ENCODE measurements around the gene GGCT.

GGCT gene

DNA sequence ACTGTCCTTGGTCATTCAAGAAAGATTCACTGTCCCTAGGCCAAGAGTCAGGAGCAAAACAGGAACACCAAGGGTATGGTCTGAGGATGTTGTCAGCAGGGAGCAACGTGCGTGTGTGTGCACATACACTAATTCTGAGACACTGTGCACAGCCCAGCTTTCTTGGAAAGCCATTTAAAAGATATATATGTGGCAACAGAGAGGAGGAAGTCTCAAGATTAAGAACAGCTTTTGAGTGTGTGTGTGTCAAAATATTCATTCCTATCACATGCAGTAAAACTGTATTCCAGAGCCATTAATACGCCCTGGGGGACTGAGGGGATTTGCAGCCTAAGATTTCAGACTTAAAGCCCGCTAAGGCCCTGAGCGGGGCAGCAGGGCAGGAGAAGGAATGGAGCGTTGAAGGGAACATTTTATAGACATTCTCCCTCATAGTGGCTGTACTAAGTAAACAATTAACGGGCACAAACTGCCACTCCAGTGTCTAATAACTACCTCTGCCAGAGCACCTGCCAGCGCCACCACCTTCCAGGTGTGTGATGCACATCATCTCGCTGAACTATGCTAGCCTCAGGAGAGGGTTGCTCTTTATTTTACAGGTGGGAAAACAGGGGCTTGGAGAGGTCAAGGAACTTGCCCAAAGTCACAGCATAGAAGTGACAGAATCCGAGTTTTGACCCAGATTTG lies 28.0 kb downstream of the GGCT start:
- DNase-seq: peak; percentile 41

DNA sequence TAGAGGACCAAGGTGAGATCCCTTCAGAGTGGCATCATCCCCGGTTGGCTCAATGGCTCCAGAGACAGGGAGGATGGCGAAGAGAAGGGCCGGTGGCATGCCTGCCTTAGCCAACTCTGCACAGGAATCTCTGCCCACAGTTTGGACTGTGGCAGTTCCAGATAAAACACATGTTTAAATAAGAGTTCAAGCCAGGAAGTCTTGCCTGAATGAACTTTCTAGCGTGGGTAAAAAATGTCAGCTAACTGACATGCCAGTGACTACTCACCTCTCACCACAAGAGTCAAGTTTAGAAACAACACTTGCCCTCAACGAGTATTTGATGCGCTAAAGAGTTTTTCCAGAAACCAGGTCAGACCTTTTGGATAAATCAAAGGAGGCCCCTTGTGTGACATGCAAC lies 29.0 kb downstream of the GGCT start:
- no peak for DNase-seq

DNA sequence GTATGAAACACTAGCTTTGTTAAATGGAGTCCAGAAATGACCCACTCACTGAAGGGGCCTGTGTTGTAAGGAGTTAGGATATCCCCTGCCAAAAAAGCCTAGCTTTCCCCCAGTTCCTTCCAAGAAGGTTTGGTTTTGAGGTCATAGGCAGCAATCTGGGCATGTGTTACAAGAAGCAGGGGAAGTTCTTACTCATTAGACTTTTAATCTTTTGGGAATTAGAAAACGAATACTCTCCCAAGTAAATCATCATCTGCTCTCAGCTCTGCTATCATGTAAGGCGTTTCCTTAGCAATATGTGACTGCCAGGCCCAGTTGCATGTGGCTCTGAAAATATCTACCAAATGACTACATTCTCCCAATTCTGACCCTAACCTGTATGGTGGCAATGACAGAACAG lies 29.7 kb downstream of the GGCT start:
- DNase-seq: no peak

DNA sequence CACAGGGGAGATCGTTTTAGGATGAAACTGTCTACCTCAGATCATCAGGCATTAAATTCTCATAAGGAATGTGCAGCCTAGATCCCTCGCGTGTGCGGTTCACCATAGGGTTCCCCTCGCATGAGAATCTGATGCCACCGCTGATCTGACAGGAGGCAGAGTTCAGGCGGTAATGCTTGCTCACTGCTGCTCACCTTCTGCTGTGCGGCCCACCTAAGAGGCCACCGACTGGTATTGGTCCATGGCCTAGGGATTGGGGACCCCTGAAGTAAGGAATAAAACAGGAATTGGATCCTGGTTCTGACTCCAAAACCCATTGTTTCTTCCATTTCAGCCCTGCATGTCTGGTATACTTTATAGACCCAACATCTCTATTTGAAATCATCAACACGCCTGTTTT lies 30.1 kb downstream of the GGCT start:
- DNase-seq: no peak

DNA sequence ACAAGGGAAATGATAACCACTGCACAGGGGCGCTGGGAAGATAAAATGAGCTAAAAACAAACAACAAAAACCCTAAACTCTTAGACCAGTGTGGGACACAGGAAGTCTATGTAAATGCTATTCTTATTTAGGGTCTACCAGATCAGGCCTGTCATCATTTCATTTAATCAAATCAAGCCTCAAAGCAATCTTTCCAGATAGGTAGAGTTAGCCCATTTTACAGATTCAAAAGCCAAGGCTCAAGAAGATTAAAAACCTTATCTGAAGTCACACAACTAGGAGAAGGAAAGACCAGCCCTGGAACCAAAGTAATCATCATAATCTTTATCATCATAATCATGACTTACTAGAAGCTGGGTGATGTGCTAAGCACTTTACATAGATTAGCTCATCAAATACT lies 30.7 kb downstream of the GGCT start:
- no peak for DNase-seq

DNA sequence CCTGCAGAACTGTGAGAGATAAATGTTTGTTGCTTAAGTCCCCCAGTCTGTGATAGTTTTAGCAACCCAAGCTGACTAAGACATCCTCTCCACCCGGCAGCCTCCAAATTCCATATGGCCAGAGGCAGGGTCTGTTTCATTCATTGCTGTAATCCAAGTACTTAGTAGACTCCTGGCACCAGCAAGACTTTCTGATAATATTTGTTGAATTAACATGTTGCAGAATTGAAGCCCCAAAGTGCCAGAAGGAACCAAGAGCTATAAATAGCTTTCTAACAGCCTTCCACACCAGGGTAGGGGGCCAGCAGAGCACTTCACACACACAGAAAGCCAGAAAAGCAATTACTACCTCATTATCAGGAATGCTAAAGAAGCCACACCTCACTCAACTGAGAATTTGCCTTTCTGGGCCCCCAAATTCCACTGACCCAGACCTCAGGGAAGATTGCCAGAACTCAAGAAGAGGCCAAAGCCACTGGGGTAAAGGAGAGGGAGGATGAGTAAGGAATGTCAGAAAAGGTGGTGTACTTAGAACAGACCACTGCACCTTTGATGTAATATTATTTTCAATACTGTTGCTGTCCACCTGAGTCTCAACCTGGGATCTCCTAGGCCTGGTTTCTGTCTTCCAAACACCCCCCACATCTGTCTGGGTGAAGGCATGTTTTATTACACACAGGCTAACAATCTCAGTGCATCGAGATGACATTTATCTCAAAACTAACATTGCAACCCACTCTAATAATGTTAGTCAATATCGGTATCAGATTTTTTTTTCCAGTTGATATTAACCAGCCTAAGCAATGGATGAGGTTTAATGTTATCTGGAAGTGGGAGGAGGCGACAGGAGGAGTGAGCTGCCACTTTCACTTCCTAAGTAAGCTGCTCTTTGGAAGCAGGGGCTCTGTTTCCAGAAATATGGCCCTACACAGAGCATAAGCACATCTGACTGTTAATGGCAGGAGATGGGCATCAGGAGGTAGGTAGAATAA lies 31.5 kb downstream of the GGCT start:
- no peak for DNase-seq

DNA sequence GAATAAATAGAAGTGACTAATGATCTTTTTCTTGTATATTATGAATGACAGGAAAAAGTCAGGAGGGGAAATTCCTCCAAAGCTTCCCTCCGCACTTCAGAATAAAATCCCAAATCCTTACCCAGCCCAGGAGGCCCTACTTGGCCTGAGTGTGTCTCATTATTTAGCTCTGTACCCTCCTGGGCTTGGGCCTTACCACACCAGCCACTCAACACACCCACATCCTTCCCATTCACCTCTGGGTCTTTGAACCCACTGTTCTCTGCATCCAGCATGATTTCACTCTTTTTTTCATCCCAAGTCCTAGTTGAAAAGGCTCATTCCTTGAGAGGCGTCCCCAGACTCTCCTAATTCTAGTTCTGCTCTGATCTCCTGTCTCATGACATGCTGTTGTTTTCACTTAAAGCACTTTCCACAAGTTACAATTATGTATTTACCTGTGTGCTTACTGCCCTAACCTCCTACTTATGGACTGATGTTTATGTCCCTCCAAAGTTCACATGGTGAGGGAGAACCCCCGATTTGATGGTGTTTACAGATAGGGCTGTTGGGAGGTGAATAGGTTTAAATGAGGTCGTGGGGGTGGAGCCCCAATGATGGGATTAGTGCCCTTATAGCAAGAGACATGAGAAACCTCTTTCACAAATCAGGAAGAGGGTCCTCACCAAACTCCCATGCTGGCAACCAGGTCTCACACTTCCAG lies 32.4 kb downstream of the GGCT start:
- no peak for DNase-seq

DNA sequence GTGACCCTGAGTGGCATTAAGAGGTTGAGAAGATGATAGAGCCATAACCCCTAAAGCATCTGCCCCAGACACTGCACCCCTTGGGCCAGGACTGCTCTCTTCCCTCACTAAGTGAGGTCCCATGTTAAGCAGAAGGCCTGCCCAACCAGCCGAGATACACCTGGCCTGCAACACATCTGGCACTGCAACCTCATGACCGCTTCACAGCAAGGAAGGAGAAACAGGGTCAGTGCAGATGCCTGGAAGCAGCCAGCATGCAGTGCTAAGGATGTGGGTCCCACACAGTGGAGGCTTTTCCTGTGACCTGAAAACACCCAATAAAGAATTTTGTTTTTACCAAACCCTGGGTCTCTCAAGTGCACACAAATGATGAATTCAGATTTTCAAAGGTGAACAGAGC lies 33.4 kb downstream of the GGCT start:
- no peak for DNase-seq

DNA sequence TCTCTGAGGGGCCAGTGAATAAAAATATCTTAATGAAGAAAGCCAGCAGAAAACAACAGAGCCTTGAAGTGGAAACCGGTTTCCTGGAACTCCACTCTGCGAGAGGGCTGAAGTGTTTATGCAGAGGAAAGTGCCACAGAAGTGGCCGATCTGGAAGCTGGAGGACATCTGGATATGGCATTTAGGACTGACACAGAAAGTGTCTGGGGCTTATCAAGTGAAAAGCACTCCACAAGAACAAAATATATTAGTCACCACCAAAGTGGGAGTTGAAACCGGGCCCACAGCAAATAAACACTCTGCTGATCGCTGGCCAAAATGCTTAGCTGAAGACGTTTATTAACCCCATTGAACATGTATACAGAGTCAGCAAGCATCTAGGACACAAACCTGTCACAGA lies 33.9 kb downstream of the GGCT start:
- DNase-seq: peak; percentile 54

DNA sequence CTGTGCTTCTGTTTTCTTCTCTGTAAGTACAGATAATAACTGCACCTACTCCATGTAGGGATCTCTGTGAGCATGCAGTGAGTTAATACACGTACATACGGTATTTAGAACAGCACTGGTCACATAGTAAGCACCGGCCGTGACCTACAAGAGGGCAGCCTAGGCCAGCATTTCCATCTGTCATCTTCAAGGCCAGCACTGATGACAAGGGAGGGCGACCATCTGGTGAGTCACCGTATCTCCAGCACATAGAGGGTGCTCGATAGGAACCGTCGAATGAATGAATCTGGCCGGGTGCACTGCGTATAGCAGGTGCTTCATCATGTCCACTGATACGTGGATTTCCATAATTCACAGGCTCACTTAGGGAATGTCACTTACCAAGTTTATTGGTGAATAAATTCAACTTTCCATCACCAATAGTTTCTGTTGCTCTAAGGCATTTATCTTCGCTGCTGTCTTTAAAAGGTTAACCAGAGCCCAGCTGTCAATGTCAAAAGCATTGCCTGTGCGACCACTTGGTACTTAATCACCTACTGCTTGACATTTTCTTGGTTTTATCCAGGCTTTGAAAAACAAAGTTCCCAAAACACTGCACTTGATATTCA lies 34.4 kb downstream of the GGCT start:
- DNase-seq: no peak

DNA sequence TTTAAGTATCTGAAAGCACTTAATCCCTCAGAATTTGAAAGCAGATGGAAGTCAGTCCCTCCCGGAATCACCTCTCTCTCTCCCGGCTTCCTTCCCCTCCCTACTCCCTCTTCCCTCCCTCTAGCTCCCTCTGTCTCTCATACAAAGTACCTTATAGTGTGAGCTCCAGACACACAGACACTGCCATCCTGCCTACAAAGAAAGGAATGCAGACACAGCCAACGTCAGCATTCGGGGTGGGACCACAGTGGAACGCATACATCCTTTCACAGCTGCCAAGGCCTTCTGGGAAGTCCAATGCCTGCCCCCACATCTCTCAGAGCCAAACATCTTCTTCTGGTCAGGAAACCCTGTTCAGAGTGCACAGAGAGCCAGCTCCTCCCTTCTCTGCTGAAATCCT lies 35.3 kb downstream of the GGCT start:
- DNase-seq: no peak

DNA sequence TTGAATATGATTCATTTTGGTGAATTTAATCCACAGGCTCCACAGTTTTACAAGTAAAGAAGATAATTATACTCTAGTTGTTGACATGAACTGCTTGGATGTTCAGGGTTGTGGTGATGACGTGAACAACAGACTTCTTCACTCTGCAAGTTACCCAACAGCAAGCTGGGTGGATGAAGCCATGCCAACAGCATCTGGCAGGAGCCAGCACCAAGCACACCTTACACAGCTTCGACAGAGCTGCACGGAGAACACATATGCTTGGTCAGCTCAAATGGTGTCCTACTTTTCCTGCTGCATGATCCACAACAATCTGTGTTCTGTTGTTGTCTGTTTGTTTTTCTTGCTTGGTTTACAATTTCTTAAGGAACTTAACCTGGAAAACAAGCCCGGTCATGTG lies 35.8 kb downstream of the GGCT start:
- no peak for DNase-seq

DNA sequence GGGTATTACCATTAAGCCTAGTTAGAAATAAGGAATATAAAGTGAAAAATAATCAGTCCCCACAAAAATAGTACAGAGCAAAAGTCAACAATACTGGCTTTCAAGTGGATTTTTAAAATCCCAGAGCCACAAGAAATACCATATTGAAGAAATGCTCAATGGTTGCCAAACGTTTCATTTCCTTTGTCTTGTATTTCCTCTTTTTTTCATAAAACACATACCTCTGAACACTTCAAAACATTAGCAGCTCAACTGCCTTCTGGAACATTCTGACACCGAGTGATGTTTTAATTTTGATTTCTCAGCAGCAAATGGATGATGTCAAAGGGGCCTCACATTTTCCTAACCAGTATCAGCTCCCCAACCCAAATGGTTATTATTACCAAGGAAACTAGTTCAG lies 36.6 kb downstream of the GGCT start:
- peak; percentile 36 for DNase-seq

DNA sequence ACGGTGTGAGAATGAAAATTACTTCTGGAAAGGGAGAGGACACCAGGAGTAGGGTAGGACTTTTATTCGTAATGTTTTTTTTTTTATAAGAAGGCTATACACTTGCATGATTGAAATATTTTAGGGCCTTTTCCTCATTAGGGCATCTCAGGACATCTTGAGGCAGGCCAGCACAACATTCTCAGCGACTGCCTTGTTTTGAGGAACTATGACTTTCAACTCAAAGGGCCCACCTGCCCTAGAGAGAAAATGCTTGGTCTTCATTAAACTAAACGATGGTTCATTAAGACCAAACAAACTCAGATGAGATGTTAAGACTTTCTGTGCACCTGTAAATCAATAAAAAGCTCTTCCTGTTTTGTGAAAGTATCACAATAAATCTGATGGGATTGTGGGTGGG lies 37.4 kb downstream of the GGCT start:
- DNase-seq: no peak

DNA sequence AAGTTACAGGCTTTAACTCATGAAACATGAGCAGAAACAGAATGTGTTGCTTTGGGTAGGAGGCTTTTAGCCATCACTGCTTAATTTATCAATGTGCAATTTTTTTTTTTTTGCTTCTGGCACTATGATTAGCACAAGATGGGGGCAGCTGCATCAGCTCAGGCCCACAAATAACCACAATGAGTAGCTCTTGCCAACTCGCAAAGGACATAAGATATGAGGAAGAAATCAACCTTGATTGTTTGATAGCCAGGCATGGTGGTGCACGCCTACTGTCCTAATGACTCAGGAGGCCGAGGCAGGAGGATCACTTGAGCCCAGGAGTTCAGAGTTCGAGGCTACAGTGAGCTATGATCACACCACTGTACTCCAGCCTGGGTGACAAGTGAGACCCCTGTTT lies 38.4 kb downstream of the GGCT start:
- peak; percentile 80 for DNase-seq

DNA sequence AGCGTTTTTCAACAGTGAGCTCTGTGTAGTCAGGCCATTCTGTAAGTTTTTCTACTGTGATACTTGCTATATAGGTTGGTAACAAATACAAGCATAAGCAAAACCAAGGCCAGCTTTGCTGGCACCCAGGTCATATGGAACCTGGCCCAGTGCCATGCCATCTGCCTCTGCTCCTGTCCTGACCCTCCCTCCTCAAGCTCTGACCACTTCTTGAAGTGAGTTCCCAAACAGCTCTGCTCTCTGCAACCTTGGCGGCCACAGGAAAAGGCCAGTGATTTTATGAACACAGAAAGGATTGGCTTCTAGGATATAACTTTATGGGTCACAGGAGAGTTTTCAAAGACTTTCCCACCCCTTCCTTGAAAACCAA lies 38.8 kb downstream of the GGCT start:
- peak; percentile 45 for DNase-seq

DNA sequence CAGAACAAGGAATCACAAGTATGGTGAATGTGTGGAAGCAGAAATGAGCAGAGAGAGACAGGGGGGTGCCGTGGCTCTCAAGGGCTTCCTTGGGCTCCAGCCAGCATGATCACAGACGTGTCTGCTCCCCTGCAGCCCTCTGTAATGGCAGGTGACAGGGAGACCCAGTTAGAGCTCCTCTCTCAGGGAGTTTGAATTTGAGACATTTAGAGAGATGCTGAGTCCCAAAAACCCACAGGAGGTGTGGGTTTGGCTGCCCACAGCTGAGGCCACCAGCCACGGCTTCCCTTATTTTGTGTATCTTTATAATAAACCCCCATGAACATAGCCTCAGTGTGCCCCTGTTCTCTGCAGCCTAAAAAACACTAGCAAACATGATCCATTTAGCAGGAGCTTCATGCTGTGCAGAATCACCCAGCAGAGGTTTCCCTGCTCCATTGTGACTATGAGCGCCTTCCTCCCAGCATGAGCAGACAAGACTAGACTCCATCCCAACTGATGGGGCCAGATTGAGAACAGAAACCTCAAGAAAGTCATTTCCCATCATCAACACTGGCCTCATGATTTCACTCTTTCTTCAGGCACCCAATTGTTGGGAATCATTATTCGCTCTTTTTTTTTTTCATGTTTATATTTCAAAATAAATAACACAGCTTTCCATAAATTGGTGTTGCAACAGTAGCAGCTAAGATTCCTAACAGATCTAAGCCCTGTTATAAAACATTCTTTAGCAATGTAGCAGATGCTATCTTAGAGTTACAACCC lies 39.4 kb downstream of the GGCT start:
- DNase-seq: no peak

DNA sequence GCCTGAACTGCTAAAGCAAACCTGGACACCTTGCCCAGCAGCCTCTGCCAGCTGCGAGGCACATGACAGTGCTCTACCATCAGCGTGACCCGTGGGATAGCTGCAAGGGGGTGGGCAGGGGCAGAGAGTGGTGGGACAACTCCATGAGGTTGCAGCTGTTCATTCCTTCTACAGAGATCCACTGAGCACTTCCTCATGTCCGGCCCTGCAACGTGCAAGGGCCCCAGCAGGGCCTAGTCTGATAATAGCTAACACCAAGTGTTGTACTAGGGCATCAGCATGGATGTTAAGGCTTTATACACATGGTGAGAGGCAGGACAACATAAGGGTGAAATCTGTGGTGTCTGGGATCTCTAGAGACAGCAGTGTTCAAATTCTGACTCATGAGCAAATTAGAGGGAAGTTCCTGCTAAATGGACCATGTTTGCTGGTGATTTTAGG lies 40.4 kb downstream of the GGCT start:
- no peak for DNase-seq

DNA sequence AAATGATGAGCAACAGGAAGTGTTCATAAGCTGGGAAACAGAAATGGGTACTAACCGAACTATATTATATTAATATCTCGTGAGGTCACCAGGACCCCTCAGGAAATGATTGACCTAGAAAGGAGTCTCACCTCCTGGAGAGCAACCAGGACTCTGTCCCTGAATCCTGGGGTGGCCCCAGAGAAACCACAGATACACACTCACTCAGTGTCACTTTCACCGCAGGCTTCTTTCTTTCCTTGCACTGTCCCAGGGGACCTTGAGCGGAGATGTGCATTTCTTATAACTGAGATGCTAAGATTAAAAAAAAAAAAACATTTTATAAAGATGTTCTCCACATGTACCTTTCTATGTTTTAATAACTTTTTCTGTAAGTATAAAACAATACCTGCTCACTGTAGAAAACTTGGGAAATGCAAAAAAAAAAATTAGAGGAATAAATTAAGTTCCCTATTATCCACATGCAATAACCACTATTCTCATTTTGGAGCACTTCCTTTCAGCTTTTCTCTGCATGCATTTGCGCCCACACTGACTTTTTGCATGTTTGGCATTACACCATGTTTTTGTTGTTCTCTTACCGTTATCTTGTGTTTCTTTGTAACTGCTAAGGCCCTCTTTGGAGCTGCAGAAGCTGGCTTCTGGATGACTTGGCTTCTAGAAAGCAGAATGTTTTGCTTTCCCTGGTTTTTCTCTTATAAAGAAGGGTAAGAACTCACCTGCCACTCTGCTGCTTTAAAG lies 41.1 kb downstream of the GGCT start:
- no peak for DNase-seq

DNA sequence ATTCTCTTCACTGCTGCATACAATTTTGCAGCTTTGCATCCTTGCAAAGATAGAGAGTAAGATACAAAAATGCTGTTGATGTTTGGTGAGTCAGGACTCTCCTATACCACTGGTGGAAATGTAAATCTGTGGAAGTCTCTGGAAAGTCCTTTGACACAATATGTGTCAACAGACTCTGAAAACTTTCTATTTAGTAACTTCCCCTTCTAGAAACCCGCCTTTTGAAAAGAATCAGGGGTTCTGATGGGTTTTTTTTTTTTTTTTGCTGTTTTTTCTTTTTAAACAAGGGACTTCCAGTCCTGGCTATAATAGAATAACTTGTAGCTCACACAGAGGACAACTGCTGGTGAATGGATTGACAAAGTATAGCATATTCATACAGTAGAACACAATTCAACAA lies 42.5 kb downstream of the GGCT start:
- no peak for DNase-seq

DNA sequence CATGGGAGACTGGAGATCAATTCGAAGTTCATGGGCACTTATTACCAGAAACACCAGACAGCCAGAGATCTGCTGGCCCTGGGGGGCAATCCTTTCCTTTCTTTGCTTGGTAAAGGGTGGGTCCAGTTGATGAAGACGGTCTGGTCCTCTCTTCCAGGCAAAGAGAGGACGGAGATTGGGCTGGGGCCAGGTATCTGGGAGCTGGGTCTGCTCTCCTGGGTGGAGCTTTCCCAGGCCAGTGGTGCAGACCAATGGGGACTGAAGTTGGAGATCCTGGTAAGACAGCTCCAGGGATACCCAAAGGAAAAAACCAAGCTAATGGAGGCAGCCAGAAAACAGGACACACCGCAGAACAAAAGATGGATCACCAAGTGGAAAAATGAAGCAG lies 44.4 kb downstream of the GGCT start:
- no peak for DNase-seq
